Panc1 (cell line): Measurements from ENCODE around the gene GTSF1L. TPM values are rescaled to one million over a fixed set of nuclear protein-coding genes. Genes with fewer than 3 reads are reported as not detected.

Experiments used
- ATAC-seq: fragments of 200-7000 bp; cut with Tn5 transposase; 2 replicates; pipeline ENCODE4 v1.9.1; 2020; ENCODE audit warnings: mild to moderate bottlenecking, moderate library complexity
- BruUV-seq: library from RNA; stranded (reverse); fragments of 400-500 nt; replicated peaks from 2 replicates; lab custom pipeline; 2021; lab: Mats Ljungman, UMichigan
- CTCF ChIA-PET: fragments of 300-600 bp; sonication (Branson Sonifier 250); formaldehyde crosslinking; loops from one replicate; lab custom pipeline; 2022; ENCODE audit warnings: antibody characterized with exemption; lab: Charles Lee
- POLR2A ChIA-PET: fragments of 300-600 bp; sonication (Branson Sonifier 250); formaldehyde crosslinking; loops from one replicate; lab custom pipeline; 2022; ENCODE audit warnings: antibody characterized with exemption; lab: Charles Lee
- DNase-seq: peaks from one replicate; pipeline ENCODE4 v3.0.0-alpha.2; 2010; ENCODE audit warnings: low read depth, low spot score
- H3K27ac ChIP-seq: 2 replicates; pipeline ENCODE4 v1.5.1; 2011; ENCODE audit warnings: mild to moderate bottlenecking, low read length, inconsistent platforms
- H3K27me3 ChIP-seq: fragments of 200-500 bp; sonication (Bioruptor generic); 2 replicates; pipeline ENCODE4 v1.6.0; 2014; ENCODE audit warnings: low read length, inconsistent platforms; ENCODE audit not compliant: control insufficient read depth, insufficient read depth
- H3K36me3 ChIP-seq: fragments of 200-500 bp; sonication (Bioruptor generic); 2 replicates; pipeline ENCODE4 v1.5.1; 2014; ENCODE audit warnings: inconsistent platforms, mild to moderate bottlenecking, low read length, moderate library complexity; ENCODE audit not compliant: control insufficient read depth, insufficient read depth
- H3K4me1 ChIP-seq: 2 replicates; pipeline ENCODE4 v1.5.1; 2011; ENCODE audit warnings: inconsistent platforms, mild to moderate bottlenecking, low read length, moderate library complexity; ENCODE audit not compliant: control insufficient read depth, insufficient read depth
- H3K4me3 ChIP-seq, 2 experiments: 2 replicates each; pipeline ENCODE4 v1.5.1; 2011 to 2012; ENCODE audit warnings: low read depth in 2 of 2, low read length in 2 of 2, mild to moderate bottlenecking in 2 of 2, inconsistent platforms in 1 of 2, moderate library complexity in 1 of 2
- H3K9me3 ChIP-seq: fragments of 200-500 bp; sonication (Bioruptor generic); 2 replicates; pipeline ENCODE4 v1.5.1; 2014; ENCODE audit warnings: low read depth, mild to moderate bottlenecking, inconsistent platforms, low read length, moderate library complexity; ENCODE audit not compliant: control insufficient read depth, insufficient read depth
- POLR2AphosphoS5 ChIP-seq: IDR thresholded peaks from 2 replicates; pipeline ENCODE4 v1.6.1; 2012; ENCODE audit warnings: mild to moderate bottlenecking, low read depth, low read length, moderate library complexity
- SIN3A ChIP-seq: IDR thresholded peaks from 2 replicates; pipeline ENCODE4 v1.6.1; 2012; ENCODE audit warnings: low read depth, mild to moderate bottlenecking, low read length, moderate library complexity, borderline replicate concordance; ENCODE audit not compliant: insufficient read depth
- TCF7L2 ChIP-seq: IDR thresholded peaks from 2 replicates; pipeline ENCODE4 v1.6.1; 2011; ENCODE audit warnings: mild to moderate bottlenecking, low read depth, low read length, inconsistent platforms
- in situ Hi-C: cut with HindIII; loops from 2 replicates; pipeline ENCODE4 v1.10.0; 2016; ENCODE audit warnings: low sequenced_read_pairs, low pct_unique_long_range_greater_than_20kb
- intact Hi-C: fragments of 100-400 bp; cut with micrococcal nuclease; formaldehyde crosslinking; loops from one replicate; pipeline ENCODE4 v1.10.0; 2022; ENCODE audit not compliant: unreplicated experiment
- total RNA-seq: library from RNA; stranded (reverse); gene quantifications from one replicate; pipeline ENCODE4 v1.2.1, GENCODE V29; 2021; ENCODE audit not compliant: unreplicated experiment
- TF ChIP-seq, protein P1 (sequence below), 2 experiments: IDR thresholded peaks; 2 replicates each; pipeline ENCODE4 v1.6.1; 2011 to 2012; ENCODE audit warnings: low read depth in 2 of 2, control low read depth in 1 of 2, low read length in 1 of 2, mild to moderate bottlenecking in 1 of 2, moderate library complexity in 1 of 2; ENCODE audit not compliant: insufficient read depth in 1 of 2
- TF ChIP-seq, protein P2 (sequence below): fragments of 450-650 bp; IDR thresholded peaks from 2 replicates; pipeline ENCODE4 v1.5.1; 2017; ENCODE audit warnings: mild to moderate bottlenecking

GTSF1L gene
- total RNA-seq, 1 experiment from 2014 or later = not detected

- TF ChIP-seq SIN3A (no peak), POLR2AphosphoS5 (no peak)
- intact Hi-C loops = no loop called here
- Histone ChIP-seq H3K36me3 (no peaks in the 10 kb centered on the region), H3K4me3 (no peak overlapping the region), H3K9me3 (no peaks in the 10 kb centered on the region), H3K27ac (no peak overlapping the region), H3K4me1 (peaks cover 3% of the 10 kb centered on the region; the same call in 1 of the 2 replicates), H3K27me3 (peaks cover 13% of the 10 kb centered on the region)
- ChIA-PET POLR2A (no interaction called here), CTCF (interaction anchor here (0.6 kb wide), 1 partner anchor 316 kb away, joined by 6 read pairs; no protein-coding TSS in a partner anchor)
- DNase-seq = no peak
- ATAC-seq = peak; percentile 61; the same call in 1 of the 2 replicates
- in situ Hi-C loops = no loop called here
- no TSS peak for BruUV-seq
Measured at GRCh38 chr20:43767686-43768474, 41.1 kb upstream of the GTSF1L start.

DNA sequence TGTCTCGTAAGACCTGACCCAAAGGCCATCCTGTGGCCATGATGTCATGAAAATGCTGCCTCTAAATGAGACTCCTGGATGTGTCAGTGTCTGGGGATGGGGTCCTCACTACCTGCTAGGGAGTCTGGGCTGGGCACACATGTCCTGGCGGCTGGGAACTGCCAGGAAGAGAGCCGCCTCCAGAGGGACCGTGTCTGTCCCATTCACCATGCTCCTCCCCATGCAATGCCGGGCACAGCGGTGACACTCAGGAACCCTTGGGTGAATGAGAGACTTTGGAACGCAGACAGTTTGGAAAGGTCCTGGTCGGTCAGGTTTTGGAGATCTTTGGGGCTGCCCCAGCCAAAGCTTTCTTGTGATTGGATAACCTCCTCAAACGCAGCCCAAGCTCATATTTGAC lies 40.1 kb upstream of the GTSF1L start:
- no peak for TF ChIP-seq TCF7L2
- TF ChIP-seq POLR2AphosphoS5 = no peak
- no peak for TF ChIP-seq SIN3A
- TF ChIP-seq, protein P1, sequence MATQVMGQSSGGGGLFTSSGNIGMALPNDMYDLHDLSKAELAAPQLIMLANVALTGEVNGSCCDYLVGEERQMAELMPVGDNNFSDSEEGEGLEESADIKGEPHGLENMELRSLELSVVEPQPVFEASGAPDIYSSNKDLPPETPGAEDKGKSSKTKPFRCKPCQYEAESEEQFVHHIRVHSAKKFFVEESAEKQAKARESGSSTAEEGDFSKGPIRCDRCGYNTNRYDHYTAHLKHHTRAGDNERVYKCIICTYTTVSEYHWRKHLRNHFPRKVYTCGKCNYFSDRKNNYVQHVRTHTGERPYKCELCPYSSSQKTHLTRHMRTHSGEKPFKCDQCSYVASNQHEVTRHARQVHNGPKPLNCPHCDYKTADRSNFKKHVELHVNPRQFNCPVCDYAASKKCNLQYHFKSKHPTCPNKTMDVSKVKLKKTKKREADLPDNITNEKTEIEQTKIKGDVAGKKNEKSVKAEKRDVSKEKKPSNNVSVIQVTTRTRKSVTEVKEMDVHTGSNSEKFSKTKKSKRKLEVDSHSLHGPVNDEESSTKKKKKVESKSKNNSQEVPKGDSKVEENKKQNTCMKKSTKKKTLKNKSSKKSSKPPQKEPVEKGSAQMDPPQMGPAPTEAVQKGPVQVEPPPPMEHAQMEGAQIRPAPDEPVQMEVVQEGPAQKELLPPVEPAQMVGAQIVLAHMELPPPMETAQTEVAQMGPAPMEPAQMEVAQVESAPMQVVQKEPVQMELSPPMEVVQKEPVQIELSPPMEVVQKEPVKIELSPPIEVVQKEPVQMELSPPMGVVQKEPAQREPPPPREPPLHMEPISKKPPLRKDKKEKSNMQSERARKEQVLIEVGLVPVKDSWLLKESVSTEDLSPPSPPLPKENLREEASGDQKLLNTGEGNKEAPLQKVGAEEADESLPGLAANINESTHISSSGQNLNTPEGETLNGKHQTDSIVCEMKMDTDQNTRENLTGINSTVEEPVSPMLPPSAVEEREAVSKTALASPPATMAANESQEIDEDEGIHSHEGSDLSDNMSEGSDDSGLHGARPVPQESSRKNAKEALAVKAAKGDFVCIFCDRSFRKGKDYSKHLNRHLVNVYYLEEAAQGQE (IDR thresholded peaks at IDR 0.05; ENCODE audit: insufficient read depth in 1 of 2, low read depth in 2 of 2, low read length in 1 of 2) = no peak
- TF ChIP-seq, protein P2, sequence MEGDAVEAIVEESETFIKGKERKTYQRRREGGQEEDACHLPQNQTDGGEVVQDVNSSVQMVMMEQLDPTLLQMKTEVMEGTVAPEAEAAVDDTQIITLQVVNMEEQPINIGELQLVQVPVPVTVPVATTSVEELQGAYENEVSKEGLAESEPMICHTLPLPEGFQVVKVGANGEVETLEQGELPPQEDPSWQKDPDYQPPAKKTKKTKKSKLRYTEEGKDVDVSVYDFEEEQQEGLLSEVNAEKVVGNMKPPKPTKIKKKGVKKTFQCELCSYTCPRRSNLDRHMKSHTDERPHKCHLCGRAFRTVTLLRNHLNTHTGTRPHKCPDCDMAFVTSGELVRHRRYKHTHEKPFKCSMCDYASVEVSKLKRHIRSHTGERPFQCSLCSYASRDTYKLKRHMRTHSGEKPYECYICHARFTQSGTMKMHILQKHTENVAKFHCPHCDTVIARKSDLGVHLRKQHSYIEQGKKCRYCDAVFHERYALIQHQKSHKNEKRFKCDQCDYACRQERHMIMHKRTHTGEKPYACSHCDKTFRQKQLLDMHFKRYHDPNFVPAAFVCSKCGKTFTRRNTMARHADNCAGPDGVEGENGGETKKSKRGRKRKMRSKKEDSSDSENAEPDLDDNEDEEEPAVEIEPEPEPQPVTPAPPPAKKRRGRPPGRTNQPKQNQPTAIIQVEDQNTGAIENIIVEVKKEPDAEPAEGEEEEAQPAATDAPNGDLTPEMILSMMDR = no peak
- ATAC-seq (no peak; the same call in 1 of the 2 replicates), DNase-seq (no peak)
- Histone ChIP-seq H3K27ac (no peak overlapping the region), H3K9me3 (no peaks in the 10 kb centered on the region), H3K27me3 (peaks cover 13% of the 10 kb centered on the region), H3K4me3 (no peak overlapping the region), H3K4me1 (peaks cover 3% of the 10 kb centered on the region; the same call in 1 of the 2 replicates), H3K36me3 (no peaks in the 10 kb centered on the region)
- in situ Hi-C loops = no loop called here
- ChIA-PET CTCF (no interaction called here), POLR2A (no interaction called here)
- intact Hi-C loops = no loop called here
- BruUV-seq = no TSS peak

- intact Hi-C loops = no loop called here
- Histone ChIP-seq H3K27ac (no peak overlapping the region), H3K36me3 (no peaks in the 10 kb centered on the region), H3K9me3 (no peaks in the 10 kb centered on the region), H3K4me3 (no peak overlapping the region), H3K4me1 (peaks cover 3% of the 10 kb centered on the region; the same call in 1 of the 2 replicates), H3K27me3 (peaks cover 13% of the 10 kb centered on the region)
- POLR2A ChIA-PET = no interaction called here
- no TSS peak for BruUV-seq
- CTCF ChIA-PET = no interaction called here
- no peak for ATAC-seq
- in situ Hi-C loops = no loop called here
- TF ChIP-seq, protein P2 = no peak
- TF ChIP-seq SIN3A (no peak), POLR2AphosphoS5 (no peak), TCF7L2 (no peak)
- TF ChIP-seq, protein P1 (IDR thresholded peaks at IDR 0.05; ENCODE audit: insufficient read depth in 1 of 2, low read depth in 2 of 2, low read length in 1 of 2) = no peak
- DNase-seq = no peak
Measured at GRCh38 chr20:43766385-43766784, 39.6 kb upstream of the GTSF1L start.
